Vagina (tissue), 2 donors: ENCODE results near the gene ITPR3. TPM values are rescaled to one million over a fixed set of nuclear protein-coding genes. Genes with fewer than 3 reads are reported as not detected.

Experiments
- DNase-seq, 2 donors: peaks; one replicate each; pipeline ENCODE4 v3.0.0-alpha.2; 2017; ENCODE audit errors: extremely low spot score in 2 of 2
- H3K27ac ChIP-seq: fragments of 200-600 bp; sonication (generic); one replicate; pipeline ENCODE4 v1.5.1; 2019
- H3K27me3 ChIP-seq: fragments of 200-600 bp; sonication (generic); one replicate; pipeline ENCODE4 v1.5.1; 2019
- H3K36me3 ChIP-seq, 2 donors: fragments of 200-600 bp; sonication (generic); one replicate each; pipeline ENCODE4 v1.5.1; 2017 to 2019
- H3K4me1 ChIP-seq: fragments of 200-600 bp; sonication (generic); one replicate; pipeline ENCODE4 v1.5.1; 2019
- H3K4me3 ChIP-seq, 2 donors: fragments of 200-600 bp; sonication (generic); 1 replicate in 1 of 2; 2 replicates in 1 of 2; pipeline ENCODE4 v1.5.1; 2016 to 2019
- H3K9me3 ChIP-seq: fragments of 200-600 bp; sonication (generic); one replicate; pipeline ENCODE4 v1.5.1; 2019
- POLR2A ChIP-seq, 2 donors: fragments of 450-650 bp; IDR thresholded peaks; one replicate each; pipeline ENCODE4 v1.6.1; 2017; ENCODE audit warnings: antibody characterized with exemption in 2 of 2, mild to moderate bottlenecking in 2 of 2, moderate library complexity in 2 of 2
- POLR2AphosphoS5 ChIP-seq, 2 donors: sonication (generic); formaldehyde crosslinking; IDR thresholded peaks; one replicate each; pipeline ENCODE4 v1.9.0; 2017; ENCODE audit warnings: antibody characterized with exemption in 2 of 2, mild to moderate bottlenecking in 2 of 2, low read depth in 1 of 2; ENCODE audit not compliant: insufficient read depth in 1 of 2
- intact Hi-C: fragments of 100-400 bp; cut with DNase I; formaldehyde crosslinking; loops from one replicate; pipeline ENCODE4 v1.15.1; 2023
- total RNA-seq: library from RNA; depleted of rRNA; stranded (reverse); fragments of >200 nt; gene quantifications from one replicate; pipeline ENCODE4 v1.2.3, GENCODE V29; 2016
- TF ChIP-seq, protein P1 (sequence below), 3 experiments: fragments of 450-650 bp in 2 of 3; fragments of 200-600 bp in 1 of 3; sonication (generic) in 1 of 3; IDR thresholded peaks; one replicate each; pipeline ENCODE4 v1.5.1; 2017 to 2019; ENCODE audit warnings: antibody characterized with exemption in 3 of 3, mild to moderate bottlenecking in 2 of 3, moderate library complexity in 2 of 3

The ITPR3 gene
- total RNA-seq, 1 donor from 2014 or later: 50.1 TPM

DNA sequence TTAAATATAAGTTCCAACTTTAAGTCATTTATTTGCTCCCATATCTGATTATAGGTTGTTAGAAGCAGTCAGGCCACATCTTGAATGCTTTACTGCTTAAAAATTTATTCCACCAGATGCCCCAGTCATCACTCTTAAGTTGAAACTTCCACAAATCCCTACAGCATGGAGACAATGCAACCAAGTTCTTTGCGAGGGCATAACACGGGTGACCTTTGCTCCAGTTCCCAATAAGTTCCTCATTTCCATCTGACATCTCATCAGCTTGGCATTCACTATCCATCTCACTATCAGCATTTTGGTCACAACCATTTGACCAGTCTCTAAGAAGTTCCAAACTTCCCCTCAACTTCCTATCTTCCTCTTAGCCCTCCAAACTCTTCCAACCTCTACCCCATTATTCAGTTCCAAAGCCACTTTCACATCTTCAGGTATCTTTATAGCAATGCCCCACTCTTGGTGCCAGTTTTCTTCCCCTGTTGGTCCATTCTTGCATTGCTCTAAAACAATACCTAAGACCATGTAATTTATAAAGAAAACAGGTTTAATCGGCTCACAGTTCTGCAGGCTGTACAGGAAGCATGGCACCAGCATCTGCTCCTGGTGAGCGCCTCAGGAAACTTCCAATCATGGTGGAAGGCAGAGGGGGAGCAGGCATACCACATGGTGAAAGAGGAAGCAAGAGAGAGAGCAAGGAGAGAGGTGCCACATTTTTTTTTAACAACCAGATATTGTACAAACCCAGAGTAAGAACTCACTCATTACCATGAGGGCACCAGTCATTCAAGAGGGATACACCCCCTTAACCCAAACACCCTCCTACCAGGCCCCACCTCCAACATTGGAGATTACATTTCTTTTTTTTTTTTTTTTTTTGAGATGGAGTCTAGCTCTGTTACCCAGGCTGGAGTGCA, 15.9 kb upstream of the ITPR3 start:
- Histone ChIP-seq H3K9me3 (no peaks in the 10 kb centered on the region), H3K36me3 (no peaks in the 10 kb centered on the region), H3K27ac (no peak overlapping the region), H3K27me3 (no peaks in the 10 kb centered on the region), H3K4me3 (no peak overlapping the region), H3K4me1 (peaks cover 20% of the 10 kb centered on the region)
- TF ChIP-seq, protein P1, sequence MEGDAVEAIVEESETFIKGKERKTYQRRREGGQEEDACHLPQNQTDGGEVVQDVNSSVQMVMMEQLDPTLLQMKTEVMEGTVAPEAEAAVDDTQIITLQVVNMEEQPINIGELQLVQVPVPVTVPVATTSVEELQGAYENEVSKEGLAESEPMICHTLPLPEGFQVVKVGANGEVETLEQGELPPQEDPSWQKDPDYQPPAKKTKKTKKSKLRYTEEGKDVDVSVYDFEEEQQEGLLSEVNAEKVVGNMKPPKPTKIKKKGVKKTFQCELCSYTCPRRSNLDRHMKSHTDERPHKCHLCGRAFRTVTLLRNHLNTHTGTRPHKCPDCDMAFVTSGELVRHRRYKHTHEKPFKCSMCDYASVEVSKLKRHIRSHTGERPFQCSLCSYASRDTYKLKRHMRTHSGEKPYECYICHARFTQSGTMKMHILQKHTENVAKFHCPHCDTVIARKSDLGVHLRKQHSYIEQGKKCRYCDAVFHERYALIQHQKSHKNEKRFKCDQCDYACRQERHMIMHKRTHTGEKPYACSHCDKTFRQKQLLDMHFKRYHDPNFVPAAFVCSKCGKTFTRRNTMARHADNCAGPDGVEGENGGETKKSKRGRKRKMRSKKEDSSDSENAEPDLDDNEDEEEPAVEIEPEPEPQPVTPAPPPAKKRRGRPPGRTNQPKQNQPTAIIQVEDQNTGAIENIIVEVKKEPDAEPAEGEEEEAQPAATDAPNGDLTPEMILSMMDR (IDR thresholded peaks at IDR 0.05): no peak
- no peak for TF ChIP-seq POLR2A (IDR thresholded peaks at IDR 0.05)
- TF ChIP-seq POLR2AphosphoS5 (IDR thresholded peaks at IDR 0.05; ENCODE audit: insufficient read depth in 1 of 2, low read depth in 1 of 2): no peak
- intact Hi-C loops: no loop called here
- no peak for DNase-seq

DNA sequence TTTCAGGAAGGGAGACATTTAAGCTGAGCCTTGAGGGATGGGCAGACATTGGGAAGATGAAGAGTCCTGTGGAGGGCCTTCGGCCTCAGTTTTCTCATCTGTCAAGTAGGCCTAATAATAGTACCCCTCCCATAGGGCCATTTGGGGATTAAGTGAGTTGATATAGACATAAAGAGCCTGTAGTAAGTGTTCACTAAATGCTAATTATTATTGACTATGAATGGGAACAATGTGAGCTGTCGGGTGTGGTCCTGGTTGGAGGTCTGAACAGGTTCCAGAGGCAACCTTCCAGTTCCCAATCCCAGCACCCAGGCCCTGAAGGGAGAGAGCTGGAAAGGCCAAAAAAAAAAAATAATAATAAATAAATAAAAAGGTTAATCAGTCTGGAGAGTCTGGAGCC, 14.5 kb upstream of the ITPR3 start:
- no peak overlapping the region for H3K27ac ChIP-seq
- DNase-seq: no peak
- no peaks in the 10 kb centered on the region for H3K36me3 ChIP-seq
- intact Hi-C loops: no loop called here
- TF ChIP-seq POLR2A (IDR thresholded peaks at IDR 0.05): no peak
- TF ChIP-seq, protein P1 (IDR thresholded peaks at IDR 0.05): no peak
- no peak for TF ChIP-seq POLR2AphosphoS5 (IDR thresholded peaks at IDR 0.05; ENCODE audit: insufficient read depth in 1 of 2, low read depth in 1 of 2)
- H3K27me3 ChIP-seq: no peaks in the 10 kb centered on the region
- no peak overlapping the region for H3K4me3 ChIP-seq
- peaks cover 32% of the 10 kb centered on the region for H3K4me1 ChIP-seq
- H3K9me3 ChIP-seq: no peaks in the 10 kb centered on the region

DNA sequence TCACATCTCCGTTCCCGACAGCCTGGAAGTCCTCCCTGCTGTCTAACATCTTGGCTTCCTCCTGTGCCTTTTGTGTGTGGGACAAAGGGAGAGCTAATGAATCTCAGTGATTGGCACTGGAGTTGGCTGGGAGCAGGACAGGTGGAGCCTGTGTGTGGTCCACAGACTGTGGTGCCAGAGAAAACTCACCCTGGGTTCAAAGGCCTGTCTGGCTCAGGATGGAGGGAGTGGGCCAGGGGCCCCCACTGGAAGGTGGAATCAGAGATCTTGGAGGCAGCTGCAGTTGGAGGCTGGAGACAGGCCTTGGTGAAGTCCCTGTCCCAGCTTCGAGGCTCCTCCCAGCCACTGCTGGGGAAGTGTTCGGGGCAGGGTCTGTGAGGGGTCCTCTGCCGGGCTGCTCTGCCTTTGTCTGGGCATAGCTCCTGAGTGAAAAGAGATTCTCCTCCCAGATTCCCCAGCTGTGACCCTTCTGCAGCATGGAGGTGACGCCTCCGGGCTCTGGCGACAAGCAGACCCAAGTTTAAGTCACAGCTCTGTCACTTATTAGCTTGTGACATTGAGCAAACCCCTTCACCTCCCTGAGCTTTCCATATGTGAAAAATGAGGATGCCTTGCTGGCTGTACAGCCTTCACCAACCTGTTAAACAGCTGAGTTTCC, 13.9 kb upstream of the ITPR3 start:
- TF ChIP-seq POLR2A (IDR thresholded peaks at IDR 0.05) (no peak), POLR2AphosphoS5 (IDR thresholded peaks at IDR 0.05; ENCODE audit: insufficient read depth in 1 of 2, low read depth in 1 of 2) (no peak)
- TF ChIP-seq, protein P1 (IDR thresholded peaks at IDR 0.05): no peak
- Histone ChIP-seq H3K36me3 (no peaks in the 10 kb centered on the region), H3K27me3 (no peaks in the 10 kb centered on the region), H3K27ac (no peak overlapping the region), H3K4me3 (no peak overlapping the region), H3K4me1 (peaks cover 32% of the 10 kb centered on the region), H3K9me3 (no peaks in the 10 kb centered on the region)
- intact Hi-C loops: no loop called here
- no peak for DNase-seq

DNA sequence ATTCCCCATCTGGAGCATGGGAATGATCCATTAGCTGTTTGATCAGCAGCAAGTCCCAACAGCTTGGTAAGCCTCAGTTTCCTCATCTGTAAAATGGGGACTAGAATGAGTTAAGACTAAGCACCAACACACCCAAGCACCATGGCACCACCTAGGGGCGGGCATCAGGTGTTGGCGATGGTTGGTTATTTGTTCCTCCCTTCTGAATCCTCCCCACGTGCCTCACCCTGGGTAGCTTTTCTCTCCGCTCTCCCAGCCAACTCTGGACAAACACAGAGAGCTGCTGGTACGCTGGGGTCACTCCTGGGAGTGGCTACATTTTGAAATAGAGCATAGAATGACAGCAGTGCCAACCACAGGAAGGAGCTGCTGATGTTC, 13.3 kb upstream of the ITPR3 start:
- no peaks in the 10 kb centered on the region for H3K36me3 ChIP-seq
- no peaks in the 10 kb centered on the region for H3K9me3 ChIP-seq
- H3K27me3 ChIP-seq: no peaks in the 10 kb centered on the region
- H3K4me3 ChIP-seq: no peak overlapping the region
- intact Hi-C loops: no loop called here
- no peak for TF ChIP-seq POLR2AphosphoS5 (IDR thresholded peaks at IDR 0.05; ENCODE audit: insufficient read depth in 1 of 2, low read depth in 1 of 2)
- no peak for TF ChIP-seq POLR2A (IDR thresholded peaks at IDR 0.05)
- TF ChIP-seq, protein P1 (IDR thresholded peaks at IDR 0.05): no peak
- peaks cover 32% of the 10 kb centered on the region for H3K4me1 ChIP-seq
- DNase-seq: no peak
- no peak overlapping the region for H3K27ac ChIP-seq

DNA sequence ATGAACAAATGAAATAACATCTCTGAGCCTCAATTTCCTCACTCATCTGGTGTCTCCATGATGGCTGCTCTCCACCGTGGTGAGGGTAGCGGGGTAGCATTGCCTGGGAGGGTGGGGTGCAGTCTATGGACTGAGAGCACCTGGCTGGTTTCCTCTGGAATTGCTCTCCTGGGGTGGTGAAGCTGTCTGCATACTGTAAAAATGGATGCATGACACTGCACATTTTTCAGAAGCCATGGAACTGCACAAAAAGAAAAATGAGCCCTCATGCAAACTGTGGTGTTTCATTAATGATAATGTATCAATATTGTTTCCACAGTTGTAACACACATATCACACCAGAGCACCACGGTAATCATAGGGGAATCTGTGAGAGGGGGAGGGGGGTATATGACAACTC, 12.1 kb upstream of the ITPR3 start:
- H3K4me3 ChIP-seq: no peak overlapping the region
- no peaks in the 10 kb centered on the region for H3K27me3 ChIP-seq
- DNase-seq: no peak
- intact Hi-C loops: no loop called here
- peaks cover 36% of the 10 kb centered on the region for H3K4me1 ChIP-seq
- no peaks in the 10 kb centered on the region for H3K9me3 ChIP-seq
- peak overlapping the region; percentile 73 for H3K27ac ChIP-seq
- TF ChIP-seq, protein P1 (IDR thresholded peaks at IDR 0.05): no peak
- TF ChIP-seq POLR2AphosphoS5 (IDR thresholded peaks at IDR 0.05; ENCODE audit: insufficient read depth in 1 of 2, low read depth in 1 of 2) (no peak), POLR2A (IDR thresholded peaks at IDR 0.05) (no peak)
- no peaks in the 10 kb centered on the region for H3K36me3 ChIP-seq
